ENCODE measurements around the gene KCTD16. TPM values are rescaled to one million over a fixed set of nuclear protein-coding genes. Genes with fewer than 3 reads are reported as not detected.

KCTD16 gene
- polyA plus RNA-seq, 1 of the 3 experiments (the other 2 are of a cell fraction) = 0.03 TPM

GRCh38 chr5:144267961-144268513 lies 97.4 kb downstream of the KCTD16 start:
- H3K4me3 ChIP-seq (ENCODE audit: low read depth in 2 of 2, low read length in 1 of 2) = no peak overlapping the region
- ChIA-PET CTCF (no interaction called here), POLR2A (no interaction called here)
- H3K4me2 ChIP-seq = no peak overlapping the region
- DNase-seq = no peak
- no peaks in the 10 kb centered on the region for H3K9me3 ChIP-seq
- no peak for TF ChIP-seq POLR2AphosphoS5 (IDR thresholded peaks at IDR 0.05; ENCODE audit: low read depth, low read length)
- TF ChIP-seq JUND (IDR thresholded peaks at IDR 0.05) = no peak
- TF ChIP-seq GABPA (IDR thresholded peaks at IDR 0.05; ENCODE audit: low read depth) = no peak
- TF ChIP-seq SIN3A (IDR thresholded peaks at IDR 0.05; ENCODE audit: borderline replicate concordance, low read depth, low read length) = no peak
- no peak for TF ChIP-seq USF1 (IDR thresholded peaks at IDR 0.05; ENCODE audit: borderline replicate concordance, low read depth)
- TF ChIP-seq USF2 (IDR thresholded peaks at IDR 0.05; ENCODE audit: borderline replicate concordance, low read depth, low read length) = no peak
- no peak for TF ChIP-seq MXI1 (IDR thresholded peaks at IDR 0.05; ENCODE audit: low read depth, low read length)
- TF ChIP-seq IRF3 (IDR thresholded peaks at IDR 0.05; ENCODE audit: low read depth, low read length) = no peak
- no peak for TF ChIP-seq CHD2 (IDR thresholded peaks at IDR 0.05; ENCODE audit: low read length, partially characterized antibody)
- no peak for TF ChIP-seq RCOR1 (IDR thresholded peaks at IDR 0.05; ENCODE audit: low read length)
- TF ChIP-seq MAX (IDR thresholded peaks at IDR 0.05; ENCODE audit: low read depth) = no peak
- TF ChIP-seq TEAD4 (IDR thresholded peaks at IDR 0.05; ENCODE audit: borderline replicate concordance, insufficient read depth) = no peak
- no peaks in the 10 kb centered on the region for H3K9me2 ChIP-seq
- no peaks in the 10 kb centered on the region for H4K20me1 ChIP-seq (ENCODE audit: insufficient read depth)
- H3K36me3 ChIP-seq (replicated peaks in 1 of 2; ENCODE audit: control insufficient read depth in 1 of 2, insufficient read depth in 2 of 2, low read length in 1 of 2) = no peaks in the 10 kb centered on the region
- H2AFZ ChIP-seq (ENCODE audit: low read depth) = no peak overlapping the region
- H3K27me3 ChIP-seq (ENCODE audit: insufficient read depth) = no peaks in the 10 kb centered on the region
- no peaks in the 10 kb centered on the region for H3K4me1 ChIP-seq (ENCODE audit: control insufficient read depth in 1 of 2, insufficient read depth in 2 of 2, low read depth in 1 of 2, low read length in 1 of 2)
- H3K79me2 ChIP-seq (ENCODE audit: insufficient read depth) = no peaks in the 10 kb centered on the region
- no peak overlapping the region for H3K27ac ChIP-seq (ENCODE audit: low read depth in 2 of 2, low read length in 1 of 2)
- 56% methylated on average over 4 of the region's 4 CpGs for WGBS (ENCODE audit: low lambda C conversion rate)
- no peak overlapping the region for H3K9ac ChIP-seq
- no peaks in the 10 kb centered on the region for H3F3A ChIP-seq (replicated peaks; ENCODE audit: insufficient read depth)

GRCh38 chr5:144273232-144274027 lies 102.8 kb downstream of the KCTD16 start:
- Histone ChIP-seq H3K9me3 (no peaks in the 10 kb centered on the region), H3K4me3 (ENCODE audit: low read depth in 2 of 2, low read length in 1 of 2) (no peak overlapping the region), H3K4me2 (no peak overlapping the region), H3K27me3 (ENCODE audit: insufficient read depth) (no peaks in the 10 kb centered on the region), H3K4me1 (ENCODE audit: control insufficient read depth in 1 of 2, insufficient read depth in 2 of 2, low read depth in 1 of 2, low read length in 1 of 2) (no peaks in the 10 kb centered on the region), H3K36me3 (replicated peaks in 1 of 2; ENCODE audit: control insufficient read depth in 1 of 2, insufficient read depth in 2 of 2, low read length in 1 of 2) (no peaks in the 10 kb centered on the region), H3K9ac (no peak overlapping the region), H3F3A (replicated peaks; ENCODE audit: insufficient read depth) (no peaks in the 10 kb centered on the region), H3K9me2 (no peaks in the 10 kb centered on the region), H3K27ac (ENCODE audit: low read depth in 2 of 2, low read length in 1 of 2) (no peak overlapping the region), H3K79me2 (ENCODE audit: insufficient read depth) (no peaks in the 10 kb centered on the region), H4K20me1 (ENCODE audit: insufficient read depth) (no peaks in the 10 kb centered on the region), H2AFZ (ENCODE audit: low read depth) (no peak overlapping the region)
- WGBS (ENCODE audit: low lambda C conversion rate) = 31% methylated on average over 2 of the region's 2 CpGs
- ChIA-PET POLR2A (no interaction called here), CTCF (no interaction called here)
- TF ChIP-seq MXI1 (IDR thresholded peaks at IDR 0.05; ENCODE audit: low read depth, low read length) (no peak), RXRA (IDR thresholded peaks at IDR 0.05; ENCODE audit: borderline replicate concordance, low read depth) (no peak), RCOR1 (IDR thresholded peaks at IDR 0.05; ENCODE audit: low read length) (no peak), FOXM1 (IDR thresholded peaks at IDR 0.05; ENCODE audit: low read depth) (no peak), GATA2 (CRISPR knock-in tag; IDR thresholded peaks at IDR 0.05) (no peak), TEAD4 (IDR thresholded peaks at IDR 0.05; ENCODE audit: borderline replicate concordance, insufficient read depth) (no peak), NRF1 (IDR thresholded peaks at IDR 0.05; ENCODE audit: low read depth, low read length) (no peak), ZBTB33 (IDR thresholded peaks at IDR 0.05; ENCODE audit: borderline replicate concordance, low read depth) (no peak), IRF3 (IDR thresholded peaks at IDR 0.05; ENCODE audit: low read depth, low read length) (no peak), EZH2phosphoT487 (IDR thresholded peaks at IDR 0.05; ENCODE audit: borderline replicate concordance, low read depth) (no peak)
- DNase-seq = no peak

All from SK-N-SH (cell line).